Astrocyte (in vitro differentiated cells and primary cell): ENCODE data around the gene GAS2.

Experiments
- CTCF ChIP-seq: IDR thresholded peaks from 2 replicates; pipeline ENCODE4 v1.5.1; 2011; ENCODE audit warnings: low read depth, mild to moderate bottlenecking, inconsistent platforms, low read length, moderate library complexity; ENCODE audit not compliant: insufficient read depth
- EZH2 ChIP-seq: IDR thresholded peaks from 2 replicates; pipeline ENCODE4 v1.6.1; 2012; ENCODE audit warnings: mild to moderate bottlenecking, low read length, inconsistent platforms; ENCODE audit not compliant: insufficient read depth

- TF ChIP-seq EZH2 (no peak), CTCF (no peak)
Observed at GRCh38 chr11:22807391-22807790, 141.0 kb downstream of the GAS2 start.
